Measurements from ENCODE around the gene PRKAR2B. TPM values are rescaled to one million over a fixed set of nuclear protein-coding genes. Genes with fewer than 3 reads are reported as not detected.

PRKAR2B gene
- total RNA-seq, 3 donors from 2014 or later: 34.7 to 252 (median 64.1) TPM

DNA sequence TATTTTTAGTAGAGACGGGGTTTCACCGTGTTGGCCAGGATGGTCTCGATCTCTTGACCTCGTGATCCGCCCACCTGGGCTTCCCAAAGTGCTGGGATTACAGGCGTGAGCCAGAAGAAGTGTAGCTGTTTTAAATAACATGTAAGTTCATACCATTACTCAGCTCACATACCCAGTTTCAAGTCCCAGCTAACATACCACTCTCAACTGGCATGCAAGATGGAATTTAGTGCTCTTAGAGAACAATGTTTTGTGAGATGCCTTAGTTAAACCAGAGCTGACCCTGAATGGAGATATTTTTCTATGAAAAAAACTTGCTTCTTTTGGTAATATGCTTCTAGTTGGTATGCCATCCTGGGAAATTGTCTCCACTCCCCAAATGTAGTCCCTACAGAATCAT is 161.6 kb downstream of the PRKAR2B start:
- H3K36me3 ChIP-seq: peaks cover 6% of the 10 kb centered on the region
- peak overlapping the region in 1 of 2 donors; percentile 92 for H3K27ac ChIP-seq
- H3K4me1 ChIP-seq: peaks cover 0 to 9% of the 10 kb centered on the region in 2 donors
- intact Hi-C loops (cut with DNase I; ENCODE audit: low total_unique reads): no loop called here
- no peaks in the 10 kb centered on the region for H3K9me3 ChIP-seq
- H3K4me3 ChIP-seq: no peak overlapping the region
- no peak for TF ChIP-seq POLR2AphosphoS5 (IDR thresholded peaks at IDR 0.05)
- TF ChIP-seq, protein P1, sequence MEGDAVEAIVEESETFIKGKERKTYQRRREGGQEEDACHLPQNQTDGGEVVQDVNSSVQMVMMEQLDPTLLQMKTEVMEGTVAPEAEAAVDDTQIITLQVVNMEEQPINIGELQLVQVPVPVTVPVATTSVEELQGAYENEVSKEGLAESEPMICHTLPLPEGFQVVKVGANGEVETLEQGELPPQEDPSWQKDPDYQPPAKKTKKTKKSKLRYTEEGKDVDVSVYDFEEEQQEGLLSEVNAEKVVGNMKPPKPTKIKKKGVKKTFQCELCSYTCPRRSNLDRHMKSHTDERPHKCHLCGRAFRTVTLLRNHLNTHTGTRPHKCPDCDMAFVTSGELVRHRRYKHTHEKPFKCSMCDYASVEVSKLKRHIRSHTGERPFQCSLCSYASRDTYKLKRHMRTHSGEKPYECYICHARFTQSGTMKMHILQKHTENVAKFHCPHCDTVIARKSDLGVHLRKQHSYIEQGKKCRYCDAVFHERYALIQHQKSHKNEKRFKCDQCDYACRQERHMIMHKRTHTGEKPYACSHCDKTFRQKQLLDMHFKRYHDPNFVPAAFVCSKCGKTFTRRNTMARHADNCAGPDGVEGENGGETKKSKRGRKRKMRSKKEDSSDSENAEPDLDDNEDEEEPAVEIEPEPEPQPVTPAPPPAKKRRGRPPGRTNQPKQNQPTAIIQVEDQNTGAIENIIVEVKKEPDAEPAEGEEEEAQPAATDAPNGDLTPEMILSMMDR (IDR thresholded peaks at IDR 0.05): no peak
- TF ChIP-seq POLR2A (IDR thresholded peaks at IDR 0.05): no peak
- DNase-seq (ENCODE audit: low spot score in 2 of 2): no peak
- H3K27me3 ChIP-seq: no peaks in the 10 kb centered on the region

DNA sequence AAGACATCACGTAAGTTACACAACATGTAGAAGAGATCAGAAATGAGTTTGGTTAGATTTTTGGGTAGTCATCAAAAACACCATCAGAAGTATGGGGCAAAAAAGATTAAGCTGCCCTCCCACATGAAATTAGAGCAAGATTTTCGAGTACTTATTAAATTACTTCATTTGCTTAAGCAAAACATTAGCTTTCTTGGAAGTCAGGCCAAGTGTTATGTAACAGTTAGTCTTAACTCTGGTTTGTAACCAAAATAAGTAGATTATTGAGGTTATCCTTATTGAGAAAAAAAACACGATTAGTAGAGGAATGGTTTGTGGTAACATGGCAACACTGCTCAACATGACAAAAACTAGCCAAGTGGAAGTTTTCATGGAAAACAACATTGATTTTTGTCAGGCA is 162.2 kb downstream of the PRKAR2B start:
- Histone ChIP-seq H3K36me3 (peaks cover 6% of the 10 kb centered on the region), H3K27ac (peak overlapping the region in 1 of 2 donors; percentile 92)
- intact Hi-C loops (cut with DNase I; ENCODE audit: low total_unique reads): no loop called here

DNA sequence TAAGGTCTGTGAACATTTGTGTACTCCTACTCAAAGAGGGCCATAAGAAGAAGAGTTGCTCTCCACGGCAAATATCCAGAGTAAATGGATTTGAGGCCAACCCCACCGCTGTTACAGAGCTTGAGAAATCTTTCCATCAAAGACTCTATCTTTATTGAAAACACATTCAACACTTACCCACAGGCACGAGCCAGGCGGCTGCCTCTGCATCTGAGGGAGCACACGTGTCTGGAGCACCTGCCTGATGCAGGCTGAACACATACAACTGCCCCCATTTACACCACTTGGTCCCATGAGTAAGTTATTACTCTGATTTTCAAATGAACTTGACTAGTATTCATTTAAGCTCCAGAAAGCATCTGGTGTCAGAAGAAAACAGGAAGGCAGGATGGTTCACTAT is 163.0 kb downstream of the PRKAR2B start:
- no peak for TF ChIP-seq POLR2A (IDR thresholded peaks at IDR 0.05)
- TF ChIP-seq, protein P1 (IDR thresholded peaks at IDR 0.05): no peak
- TF ChIP-seq POLR2AphosphoS5 (IDR thresholded peaks at IDR 0.05): no peak
- Histone ChIP-seq H3K4me3 (no peak overlapping the region), H3K9me3 (no peaks in the 10 kb centered on the region), H3K27me3 (no peaks in the 10 kb centered on the region), H3K27ac (peak overlapping the region; percentile 23 to 92), H3K4me1 (peaks cover 0 to 9% of the 10 kb centered on the region in 2 donors), H3K36me3 (peaks cover 2% of the 10 kb centered on the region)
- no peak for DNase-seq (ENCODE audit: low spot score in 2 of 2)
- intact Hi-C loops (cut with DNase I; ENCODE audit: low total_unique reads): no loop called here

More for the DNA sequence above, 162.2 kb downstream of the PRKAR2B start:
- TF ChIP-seq POLR2A (IDR thresholded peaks at IDR 0.05) (no peak), POLR2AphosphoS5 (IDR thresholded peaks at IDR 0.05) (no peak)
- TF ChIP-seq, protein P1 (IDR thresholded peaks at IDR 0.05): no peak
- no peaks in the 10 kb centered on the region for H3K9me3 ChIP-seq
- no peak for DNase-seq (ENCODE audit: low spot score in 2 of 2)
- peaks cover 0 to 9% of the 10 kb centered on the region in 2 donors for H3K4me1 ChIP-seq
- H3K4me3 ChIP-seq: no peak overlapping the region
- H3K27me3 ChIP-seq: no peaks in the 10 kb centered on the region

DNA sequence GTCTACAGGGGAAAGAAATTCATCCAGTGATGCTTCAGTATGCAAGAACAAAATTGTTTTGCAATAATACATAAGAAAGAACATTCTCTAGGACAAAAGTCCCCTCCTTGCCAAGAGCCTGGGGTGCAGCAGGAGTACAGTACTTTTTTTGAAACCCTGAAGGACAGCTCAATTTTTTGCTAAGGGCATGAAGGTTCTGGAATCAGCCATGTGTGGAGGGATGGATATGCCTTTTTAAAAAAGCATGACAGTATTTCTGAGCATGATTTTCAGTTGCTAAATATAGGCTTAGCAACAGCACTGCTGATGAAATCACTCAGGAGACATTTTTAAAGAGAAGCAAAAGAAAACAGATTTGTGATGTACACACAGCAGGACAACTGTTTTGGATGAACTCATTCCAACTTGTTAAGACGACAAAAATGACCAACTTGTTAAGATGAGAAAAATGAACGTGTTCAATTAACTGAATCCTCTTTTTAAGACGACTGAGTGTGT is 163.6 kb downstream of the PRKAR2B start:
- no peaks in the 10 kb centered on the region for H3K27me3 ChIP-seq
- peaks cover 0 to 9% of the 10 kb centered on the region in 2 donors for H3K4me1 ChIP-seq
- no peaks in the 10 kb centered on the region for H3K36me3 ChIP-seq
- TF ChIP-seq, protein P1 (IDR thresholded peaks at IDR 0.05): no peak
- no peak for TF ChIP-seq POLR2A (IDR thresholded peaks at IDR 0.05)
- TF ChIP-seq POLR2AphosphoS5 (IDR thresholded peaks at IDR 0.05): no peak
- no peak overlapping the region for H3K4me3 ChIP-seq
- no peak for DNase-seq (ENCODE audit: low spot score in 2 of 2)
- no peaks in the 10 kb centered on the region for H3K9me3 ChIP-seq
- intact Hi-C loops (cut with DNase I; ENCODE audit: low total_unique reads): no loop called here
- H3K27ac ChIP-seq: peak overlapping the region; percentile 52 to 92

DNA sequence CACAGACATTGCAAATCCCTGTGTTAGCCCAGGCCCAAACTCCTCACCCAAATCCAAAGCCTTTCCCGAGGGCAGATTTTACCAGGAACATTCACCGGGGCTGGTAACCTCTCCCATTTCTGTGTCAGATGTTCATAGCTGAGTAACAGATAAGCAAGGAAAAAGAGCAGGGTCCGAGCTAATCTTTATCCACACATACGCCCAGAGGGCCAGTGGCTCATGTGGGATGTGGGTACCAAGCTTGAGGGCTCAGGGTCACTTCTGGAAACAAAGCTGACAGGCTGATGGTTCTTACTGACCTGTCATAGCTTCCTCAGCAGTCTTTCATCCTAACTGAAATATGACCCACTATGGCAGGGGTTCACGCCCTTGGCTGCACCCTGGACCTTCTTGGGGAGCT is 164.1 kb downstream of the PRKAR2B start:
- TF ChIP-seq POLR2AphosphoS5 (IDR thresholded peaks at IDR 0.05) (no peak), POLR2A (IDR thresholded peaks at IDR 0.05) (no peak)
- TF ChIP-seq, protein P1 (IDR thresholded peaks at IDR 0.05): no peak
- Histone ChIP-seq H3K4me3 (no peak overlapping the region), H3K36me3 (no peaks in the 10 kb centered on the region), H3K9me3 (no peaks in the 10 kb centered on the region), H3K27ac (peak overlapping the region; percentile 52 to 92), H3K27me3 (no peaks in the 10 kb centered on the region), H3K4me1 (peaks cover 0 to 9% of the 10 kb centered on the region in 2 donors)
- intact Hi-C loops (cut with DNase I; ENCODE audit: low total_unique reads): no loop called here
- DNase-seq (ENCODE audit: low spot score in 2 of 2): no peak

All from breast epithelium (tissue), 4 donors.